Aorta (tissue), 5 donors: ENCODE data around the gene AKAP12. TPM values are rescaled to one million over a fixed set of nuclear protein-coding genes. Genes with fewer than 3 reads are reported as not detected.

Source experiments
- ATAC-seq: fragments of 200-7000 bp; cut with Tn5 transposase; one replicate; pipeline ENCODE4 v1.9.1; 2022; ENCODE audit warnings: moderate library complexity; ENCODE audit not compliant: low FRiP score
- DNase-seq, 2 donors: peaks; one replicate each; pipeline ENCODE4 v3.0.0-alpha.2; 2020
- H3K27ac ChIP-seq, 2 donors: one replicate each; pipeline ENCODE4 v1.5.1; 2013; ENCODE audit warnings: low read length in 2 of 2, mild to moderate bottlenecking in 2 of 2, moderate library complexity in 2 of 2, control low read depth in 1 of 2, inconsistent platforms in 1 of 2, low read depth in 1 of 2
- H3K27me3 ChIP-seq, 2 donors: one replicate each; pipeline ENCODE4 v1.6.1; 2013; ENCODE audit warnings: control low read depth in 1 of 2, low read length in 1 of 2, mild to moderate bottlenecking in 1 of 2, moderate library complexity in 1 of 2; ENCODE audit not compliant: insufficient read depth in 2 of 2, control insufficient read depth in 1 of 2
- H3K36me3 ChIP-seq, 2 donors: one replicate each; pipeline ENCODE4 v1.6.1; 2013; ENCODE audit warnings: control low read depth in 1 of 2, low read length in 1 of 2, mild to moderate bottlenecking in 1 of 2; ENCODE audit not compliant: insufficient read depth in 2 of 2, control insufficient read depth in 1 of 2
- H3K4me1 ChIP-seq, 2 donors: one replicate each; pipeline ENCODE4 v1.6.1; 2013; ENCODE audit warnings: low read length in 2 of 2, control low read depth in 1 of 2, mild to moderate bottlenecking in 1 of 2, moderate library complexity in 1 of 2; ENCODE audit not compliant: insufficient read depth in 2 of 2, control insufficient read depth in 1 of 2
- H3K4me3 ChIP-seq, 2 donors: one replicate each; pipeline ENCODE4 v1.5.1; 2013; ENCODE audit warnings: low read length in 2 of 2, control low read depth in 1 of 2, mild to moderate bottlenecking in 1 of 2
- H3K9me3 ChIP-seq: one replicate; pipeline ENCODE4 v1.6.1; 2013; ENCODE audit warnings: mild to moderate bottlenecking, low read length; ENCODE audit not compliant: control insufficient read depth
- WGBS, 2 donors: extraction: QIAGEN DNeasy Blood & Tissue Kit; methylation state at CpG; one replicate each; pipeline ENCODE4 v1.1.7; 2013; 5-methylcytosine and 5-hydroxymethylcytosine counted together
- intact Hi-C, 2 donors: fragments of 100-400 bp; cut with DNase I; formaldehyde crosslinking; loops; one replicate each; pipeline versions ENCODE4 v1.14.2 to v1.15.0; 2022
- polyA plus RNA-seq, 2 donors: library from polyadenylated mRNA; stranded (reverse); fragments of 200-250 nt; gene quantifications; one replicate each; pipeline ENCODE4 v1.2.3, GENCODE V29; 2013
- total RNA-seq, 2 donors: library from RNA; stranded (reverse); fragmentation: NEBNext Ultra II Directional; extraction: Animal tissue kit (Norgen Biotek cat#: 25700); gene quantifications; one replicate each; pipeline ENCODE4 v1.2.1, GENCODE V29; 2021
- donor health status: healthy with polysubstance abuse.
- donor health status: Bipolar disorder and iron deficiency.
- donor health status: DM: no; HTN: no; CAD: no.
- donor health status: DM: no; HTN: no; CAD: no.
- donor health status: DM: yes; HTN: yes; CAD: no.

Gene AKAP12
- total and polyA plus RNA-seq, 4 donors: 19.2 to 101 (median 73.5) TPM

DNA sequence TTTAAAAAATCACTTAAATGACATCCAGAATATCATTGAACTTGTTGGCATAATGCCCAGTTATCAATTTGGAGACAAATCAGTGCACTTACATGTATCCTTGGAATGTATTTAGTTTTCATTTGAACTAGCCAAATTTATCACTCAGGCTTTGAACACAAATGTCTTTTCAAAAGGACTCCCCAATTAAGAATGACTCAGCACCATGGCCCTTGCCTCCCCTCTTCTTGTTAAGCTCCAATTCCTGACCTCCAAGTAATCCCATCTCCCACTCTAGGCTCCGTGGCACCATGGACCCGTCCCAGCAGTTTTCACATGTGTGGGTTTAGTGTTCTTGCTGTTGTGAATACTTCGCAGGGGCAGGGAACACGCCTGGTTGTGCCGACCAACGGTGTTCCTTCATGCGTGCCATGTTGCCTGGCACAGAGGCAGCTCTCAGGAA is 2.7 kb downstream of the AKAP12 start:
- no peak for DNase-seq
- 92 to 94% methylated on average over 7 of the region's 7 CpGs for WGBS, 2 donors
- no peaks in the 10 kb centered on the region for H3K4me1 ChIP-seq

DNA sequence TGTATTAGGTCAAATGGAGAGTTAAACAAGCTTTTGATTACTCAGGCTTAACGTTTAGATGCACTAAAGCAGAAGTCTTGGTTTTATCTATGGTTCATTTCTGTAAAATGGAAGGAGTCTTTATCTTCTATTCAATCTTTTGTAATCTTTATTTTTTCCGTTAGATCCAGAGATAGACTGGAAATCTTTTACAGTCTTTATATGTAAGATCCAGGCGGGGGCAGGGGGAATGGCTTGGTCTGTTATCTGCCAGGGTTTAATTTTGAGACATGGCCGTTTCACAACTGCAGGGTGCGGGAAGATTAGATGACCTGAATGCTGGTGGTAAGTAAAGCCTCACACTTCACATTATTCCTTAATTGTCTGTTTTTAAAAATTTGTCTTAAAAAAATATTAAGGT is 3.7 kb downstream of the AKAP12 start:
- Histone ChIP-seq H3K9me3 (no peaks in the 10 kb centered on the region), H3K27me3 (no peaks in the 10 kb centered on the region), H3K4me3 (no peak overlapping the region), H3K36me3 (no peaks in the 10 kb centered on the region), H3K4me1 (no peaks in the 10 kb centered on the region), H3K27ac (no peak overlapping the region)
- no peak for ATAC-seq
- intact Hi-C loops: loop anchor here (5.0 to 10.0 kb wide), 2 partner anchors 79 to 219 kb away; no protein-coding TSS in a partner anchor
- WGBS, 2 donors: 78 to 83% methylated on average over 5 of the region's 5 CpGs
- DNase-seq: no peak

More for the DNA sequence above, 2.7 kb downstream of the AKAP12 start:
- intact Hi-C loops: loop anchor here (5.0 to 10.0 kb wide), 2 partner anchors 80 to 218 kb away; no protein-coding TSS in a partner anchor
- Histone ChIP-seq H3K27ac (no peak overlapping the region), H3K36me3 (no peaks in the 10 kb centered on the region), H3K27me3 (no peaks in the 10 kb centered on the region), H3K4me3 (no peak overlapping the region), H3K9me3 (no peaks in the 10 kb centered on the region)
- ATAC-seq: no peak

DNA sequence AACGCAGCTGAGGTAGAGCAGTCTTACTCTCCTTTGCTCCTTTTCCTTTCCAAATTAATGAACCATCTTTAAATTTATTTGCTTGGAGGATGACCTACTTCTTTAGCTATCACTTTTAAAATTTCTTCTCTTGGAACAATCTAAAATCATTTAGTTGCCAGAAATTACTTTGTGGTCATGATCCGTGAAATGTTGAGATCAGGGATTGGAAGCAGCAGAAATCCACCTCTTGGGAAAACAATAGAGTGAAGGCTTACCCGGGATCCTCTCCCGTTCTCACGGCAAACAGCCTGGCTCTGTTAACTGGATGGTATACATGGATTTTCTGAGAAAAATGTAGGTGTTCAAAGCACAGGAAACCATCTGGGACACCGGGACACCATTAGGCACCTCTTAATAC is 7.7 kb downstream of the AKAP12 start:
- Histone ChIP-seq H3K4me1 (no peaks in the 10 kb centered on the region), H3K4me3 (no peak overlapping the region), H3K27me3 (no peaks in the 10 kb centered on the region), H3K9me3 (no peaks in the 10 kb centered on the region), H3K27ac (no peak overlapping the region), H3K36me3 (no peaks in the 10 kb centered on the region)
- intact Hi-C loops: loop anchor here in 1 of 2 donors (10.0 kb wide), 1 partner anchor 223 kb away; no protein-coding TSS in a partner anchor
- DNase-seq (no peak), ATAC-seq (no peak)
- WGBS, 2 donors: 65 to 84% methylated on average over 6 of the region's 6 CpGs

DNA sequence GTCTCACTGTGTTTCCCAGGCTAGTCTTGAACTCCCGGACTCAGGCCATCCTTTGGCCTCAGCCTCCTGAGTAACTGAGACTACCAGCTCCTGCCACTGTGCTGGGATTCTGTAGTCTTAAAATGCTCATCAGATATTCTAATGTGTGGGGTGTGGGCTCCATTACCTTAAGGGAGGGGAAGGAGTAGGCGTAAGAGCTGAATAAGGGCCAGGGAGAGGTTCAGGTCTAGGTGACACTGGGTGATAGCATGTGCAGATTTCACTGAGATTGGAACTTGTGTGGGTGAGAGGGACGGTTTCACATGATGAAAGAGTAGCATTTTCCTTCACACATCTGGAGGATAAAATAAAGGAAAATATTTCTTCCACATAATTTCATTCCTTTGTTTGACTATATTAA is 8.5 kb downstream of the AKAP12 start:
- no peaks in the 10 kb centered on the region for H3K4me1 ChIP-seq

DNA sequence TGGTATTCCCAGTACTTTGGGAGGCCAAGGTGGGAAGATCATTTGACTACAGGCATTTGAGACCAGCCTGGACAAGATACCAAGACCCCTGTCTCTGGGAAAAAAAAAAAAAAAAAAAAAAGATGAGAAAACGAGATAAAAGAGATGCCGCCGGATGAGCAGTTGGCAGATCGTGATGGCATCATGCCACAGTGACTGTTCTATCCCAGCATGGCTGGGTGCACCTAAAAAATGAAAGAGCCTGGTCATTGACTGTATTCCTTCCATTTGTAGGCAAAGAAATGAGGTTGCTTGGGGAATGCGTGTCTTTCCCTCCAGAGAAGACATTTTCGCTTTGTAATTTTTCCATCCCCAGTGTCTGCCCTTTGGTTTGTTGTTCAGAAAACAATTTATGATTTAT is 12.9 kb downstream of the AKAP12 start:
- H3K4me3 ChIP-seq: no peak overlapping the region
- no peaks in the 10 kb centered on the region for H3K36me3 ChIP-seq
- no peaks in the 10 kb centered on the region for H3K4me1 ChIP-seq
- no peak overlapping the region for H3K27ac ChIP-seq
- DNase-seq (no peak), ATAC-seq (no peak)
- WGBS, 2 donors: 92 to 95% methylated on average over 6 of the region's 6 CpGs
- intact Hi-C loops: no loop called here
- H3K27me3 ChIP-seq: no peaks in the 10 kb centered on the region
- H3K9me3 ChIP-seq: no peaks in the 10 kb centered on the region

More for the DNA sequence above, 8.5 kb downstream of the AKAP12 start:
- Histone ChIP-seq H3K27ac (no peak overlapping the region), H3K4me3 (no peak overlapping the region), H3K9me3 (no peaks in the 10 kb centered on the region), H3K27me3 (no peaks in the 10 kb centered on the region), H3K36me3 (no peaks in the 10 kb centered on the region)
- no peak for ATAC-seq
- WGBS, 2 donors: 95 to 98% methylated on average over 3 of the region's 3 CpGs
- intact Hi-C loops: loop anchor here in 1 of 2 donors (10.0 kb wide), 1 partner anchor 223 kb away; no protein-coding TSS in a partner anchor
- DNase-seq: no peak

DNA sequence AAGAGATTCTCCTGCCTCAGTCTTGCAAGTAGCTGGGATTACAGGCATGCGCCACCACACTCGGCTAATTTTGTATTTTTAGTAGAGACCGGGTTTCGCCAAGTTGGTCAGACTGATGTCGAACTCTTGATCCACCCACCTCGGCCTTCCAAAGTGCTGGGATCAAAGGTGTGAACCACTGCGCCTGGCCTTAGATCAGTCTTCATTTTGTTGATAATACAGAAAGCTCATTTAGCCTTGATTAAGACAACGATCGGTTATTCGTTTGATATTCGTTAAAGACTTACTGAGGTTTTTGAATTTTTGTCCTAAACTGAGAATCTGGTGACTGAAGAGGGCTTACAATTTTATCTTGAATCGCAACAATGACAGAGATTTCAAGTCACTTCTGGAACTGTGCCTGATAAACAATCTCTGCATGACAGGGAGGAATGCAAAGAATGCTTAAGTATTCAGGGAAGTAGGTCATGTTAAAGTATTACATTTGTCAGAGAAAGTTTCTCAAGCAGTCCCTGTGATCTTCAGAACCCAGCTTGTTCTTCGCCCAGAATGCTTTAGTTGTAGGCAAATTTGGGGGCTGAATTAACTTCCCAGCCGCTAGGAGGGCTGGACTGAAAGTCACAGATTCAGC is 14.8 kb downstream of the AKAP12 start:
- H3K27ac ChIP-seq: no peak overlapping the region
- H3K4me3 ChIP-seq: no peak overlapping the region
- H3K4me1 ChIP-seq: peaks cover 0 to 1% of the 10 kb centered on the region in 2 donors
- H3K36me3 ChIP-seq: no peaks in the 10 kb centered on the region
- WGBS, 2 donors: 15 to 25% methylated on average over 14 of the region's 14 CpGs
- DNase-seq (no peak), ATAC-seq (no peak)
- H3K27me3 ChIP-seq: no peaks in the 10 kb centered on the region
- intact Hi-C loops: no loop called here
- no peaks in the 10 kb centered on the region for H3K9me3 ChIP-seq

DNA sequence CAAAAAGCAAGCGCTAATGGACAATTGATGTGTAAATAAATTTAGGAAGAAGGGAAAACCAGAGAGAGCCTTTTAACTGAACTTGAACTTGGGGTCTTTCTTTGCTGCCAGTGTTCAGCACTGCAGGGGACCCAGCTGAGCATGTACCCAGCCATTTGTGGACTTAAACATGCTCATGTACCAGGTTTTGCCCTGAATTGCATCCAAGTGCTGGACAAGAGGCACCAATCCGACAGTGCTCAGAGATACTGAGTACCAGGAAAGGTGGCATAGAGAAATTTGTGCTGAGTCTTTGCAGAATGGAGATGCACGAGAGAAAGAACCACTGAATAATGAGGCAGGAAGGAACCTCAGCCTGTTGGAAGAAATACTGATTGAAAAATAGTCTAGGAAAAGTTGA is 16.0 kb downstream of the AKAP12 start:
- Histone ChIP-seq H3K27ac (no peak overlapping the region), H3K36me3 (no peaks in the 10 kb centered on the region), H3K9me3 (no peaks in the 10 kb centered on the region), H3K4me3 (no peak overlapping the region), H3K27me3 (no peaks in the 10 kb centered on the region), H3K4me1 (peaks cover 0 to 1% of the 10 kb centered on the region in 2 donors)
- no peak for ATAC-seq
- DNase-seq: no peak
- WGBS, 2 donors: 67 to 79% methylated on average over 3 of the region's 3 CpGs
- intact Hi-C loops: no loop called here

DNA sequence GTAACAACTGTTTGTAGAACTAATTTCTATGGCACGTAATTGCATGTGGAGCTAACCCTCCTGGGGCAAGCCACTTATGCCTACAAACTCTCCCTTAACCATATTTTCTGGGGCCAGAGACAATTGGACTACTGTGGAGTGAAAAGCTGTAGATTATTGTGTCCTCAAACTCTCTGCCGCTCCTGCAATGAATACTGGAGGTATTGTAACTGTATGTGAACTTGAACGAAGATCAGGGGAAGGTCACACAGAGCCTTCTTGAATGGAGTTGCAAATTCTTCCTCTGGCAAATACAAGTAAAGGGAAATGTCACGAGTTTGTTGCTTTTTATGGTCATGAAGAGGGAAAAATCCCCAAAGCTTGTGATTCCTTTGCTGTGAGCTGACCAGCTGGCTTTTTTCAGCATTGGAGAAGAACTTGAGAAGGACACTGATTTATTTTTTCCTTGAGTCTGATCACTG is 18.2 kb downstream of the AKAP12 start:
- Histone ChIP-seq H3K27me3 (no peaks in the 10 kb centered on the region), H3K9me3 (no peaks in the 10 kb centered on the region), H3K36me3 (no peaks in the 10 kb centered on the region), H3K27ac (no peak overlapping the region), H3K4me3 (no peak overlapping the region), H3K4me1 (peaks cover 0 to 1% of the 10 kb centered on the region in 2 donors)
- ATAC-seq (peak; percentile 65), DNase-seq (no peak)
- intact Hi-C loops: no loop called here
- 25 to 28% methylated on average over 4 of the region's 4 CpGs for whole genome bisulfite sequencing, 2 donors

DNA sequence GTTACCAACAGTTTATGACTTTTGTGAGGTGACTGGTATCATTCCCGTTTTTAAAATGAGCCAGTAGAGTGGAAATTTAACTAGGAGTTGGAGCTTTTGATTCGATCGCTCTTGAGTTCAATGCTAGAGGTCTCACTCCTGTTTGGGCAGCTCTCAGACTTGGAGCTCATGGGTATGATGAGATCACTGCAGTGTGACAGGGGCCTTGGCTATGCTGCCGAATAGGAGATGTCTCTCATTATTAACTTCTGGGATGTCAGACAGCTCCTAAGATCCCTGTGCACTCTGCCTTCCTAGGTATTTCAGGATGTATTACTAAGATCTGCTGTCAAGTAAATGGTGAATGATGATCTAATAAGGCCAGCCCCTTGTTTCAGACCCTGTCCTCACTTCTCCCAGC is 20.4 kb downstream of the AKAP12 start:
- DNase-seq: no peak
- intact Hi-C loops: no loop called here
- H3K27ac ChIP-seq: no peak overlapping the region

More for the DNA sequence above, 20.4 kb downstream of the AKAP12 start:
- peak; percentile 30 for ATAC-seq
- WGBS, 2 donors: 26 to 35% methylated on average over 4 of the region's 4 CpGs
- Histone ChIP-seq H3K36me3 (no peaks in the 10 kb centered on the region), H3K4me1 (peaks cover 0 to 1% of the 10 kb centered on the region in 2 donors), H3K4me3 (no peak overlapping the region), H3K9me3 (no peaks in the 10 kb centered on the region), H3K27me3 (no peaks in the 10 kb centered on the region)
